GM21619 (cell line): Measurements from ENCODE around the gene HOXB1.
"Not testable (repeated sequence)": the region's sequence is repeated elsewhere in the genome, so short reads cannot be mapped to it uniquely, and the experiment has no call there.

Source experiments
- ATAC-seq: cut with Tn5 transposase; IDR thresholded peaks from one replicate; pipeline ENCODE4 v1.9.1; 2021; ENCODE audit not compliant: unreplicated experiment

Gene HOXB1

DNA sequence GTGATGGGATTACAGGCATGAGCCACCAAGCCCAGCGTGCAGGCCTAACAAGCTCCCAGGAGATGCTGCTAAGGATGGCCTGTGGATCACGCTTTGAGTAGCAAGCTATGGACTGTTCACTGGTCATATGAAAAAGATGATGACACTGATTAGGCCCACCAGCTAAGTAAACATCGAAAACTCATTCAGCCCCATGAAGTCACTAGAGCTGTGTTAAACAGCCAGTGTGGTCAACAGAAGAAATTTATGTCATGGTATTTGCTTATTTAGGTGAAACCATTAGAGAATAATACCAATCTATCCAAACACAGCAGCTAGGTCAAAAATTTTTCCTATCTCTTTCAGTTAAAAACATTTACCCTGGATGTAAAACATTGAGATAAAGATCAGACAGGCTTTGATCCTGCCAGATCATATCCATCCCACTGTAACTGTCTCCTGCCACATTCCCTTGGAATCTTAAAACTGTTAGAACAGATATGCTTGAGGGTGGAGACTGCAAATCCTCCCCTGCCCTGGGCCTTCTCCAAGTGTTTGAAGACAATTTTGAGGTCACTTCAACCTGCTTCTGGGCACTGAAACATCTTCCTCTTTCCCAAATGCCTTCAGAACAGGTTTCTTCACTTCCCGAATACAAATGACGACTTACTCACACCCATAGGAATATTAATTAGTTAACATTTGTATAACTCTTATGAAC is 30.9 kb downstream of the HOXB1 start:
- no peak for ATAC-seq

DNA sequence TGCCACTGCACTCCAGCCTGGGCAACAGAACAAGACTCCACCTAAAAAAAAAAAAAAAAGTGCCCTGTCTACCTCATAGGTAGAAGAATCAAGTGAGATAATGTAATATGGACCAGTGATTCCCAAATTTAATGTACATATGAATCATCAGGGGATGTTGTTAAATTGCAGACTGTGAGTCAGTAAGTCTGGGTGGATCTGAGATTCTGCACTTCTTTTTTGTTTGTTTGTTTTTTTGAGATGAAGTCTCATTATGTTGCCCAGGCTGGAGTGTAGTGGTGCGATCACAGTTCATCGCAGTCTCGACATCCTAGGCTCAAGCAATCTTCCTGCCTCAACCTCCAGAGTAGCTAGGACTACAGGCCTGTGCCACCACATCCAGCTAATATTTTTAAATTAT is 31.6 kb downstream of the HOXB1 start:
- no peak for ATAC-seq

DNA sequence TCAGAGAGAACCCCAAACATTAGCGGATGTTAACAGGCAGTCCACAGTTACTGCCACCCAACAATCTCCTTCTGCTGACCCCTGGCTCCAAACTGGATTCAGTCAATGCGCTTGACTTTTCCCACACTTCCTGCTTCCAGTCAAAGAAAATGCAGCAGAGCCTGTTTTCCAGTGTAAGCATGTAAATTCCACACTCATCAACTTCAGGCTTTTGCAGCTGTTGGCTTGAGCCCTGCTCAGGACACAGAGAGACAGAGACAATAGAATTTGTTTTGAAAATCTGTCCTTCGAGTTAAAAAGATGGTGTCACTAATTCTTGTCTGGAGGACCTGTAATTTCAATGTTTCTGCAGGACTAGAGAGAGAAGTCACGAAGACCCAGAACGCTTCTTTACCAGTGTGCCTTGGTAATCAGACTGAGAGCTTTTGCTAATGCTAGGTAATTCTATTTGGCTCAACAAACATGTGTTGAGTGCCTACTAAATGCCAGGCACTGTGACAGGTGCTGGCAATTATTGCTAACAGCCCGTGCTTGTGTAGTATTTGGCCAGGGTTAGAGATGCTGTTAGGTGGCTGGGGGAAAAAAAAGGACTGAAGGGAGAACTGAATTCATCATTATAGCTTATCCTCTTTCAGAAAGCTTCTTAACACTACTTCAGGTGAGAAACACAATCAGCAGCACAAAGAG is 32.5 kb downstream of the HOXB1 start:
- ATAC-seq = no peak

DNA sequence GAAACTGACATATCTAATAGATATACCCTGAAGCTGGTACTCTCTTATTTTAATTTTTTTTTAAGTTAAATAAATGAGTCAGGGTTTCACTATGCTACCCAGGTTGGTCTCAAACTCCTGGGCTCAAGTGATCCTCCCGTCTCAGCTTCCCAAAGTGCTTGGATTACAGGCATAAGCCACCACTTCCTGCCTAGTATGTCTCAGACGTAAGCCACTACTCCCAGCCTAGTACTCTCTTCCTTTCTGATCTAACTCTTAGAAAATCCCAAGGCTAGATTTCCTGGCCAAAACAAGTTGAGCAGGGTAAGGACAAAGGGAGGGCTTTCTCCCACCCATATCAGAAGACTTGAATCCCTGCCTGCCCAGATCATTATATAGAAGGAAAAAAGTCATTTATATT is 33.7 kb downstream of the HOXB1 start:
- no peak for ATAC-seq

DNA sequence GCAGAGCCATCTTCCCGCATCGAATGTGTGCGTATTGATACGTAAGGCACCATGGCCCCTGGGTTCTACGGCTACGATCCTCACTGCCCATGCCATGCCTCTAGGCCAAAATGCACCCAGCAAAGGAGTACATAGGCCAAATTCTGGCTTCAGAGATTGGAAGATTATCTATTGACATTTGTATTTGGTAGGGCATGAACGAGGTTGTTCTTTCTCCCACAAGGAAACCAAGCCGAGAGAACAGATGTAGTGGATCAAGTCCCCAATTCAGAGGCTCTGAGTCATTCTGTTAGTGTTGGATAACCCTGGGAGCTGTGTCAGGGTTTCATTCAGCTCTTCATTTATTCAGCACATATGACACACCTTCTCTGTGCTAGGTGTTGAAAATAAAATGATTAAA is 36.5 kb downstream of the HOXB1 start:
- no peak for ATAC-seq

DNA sequence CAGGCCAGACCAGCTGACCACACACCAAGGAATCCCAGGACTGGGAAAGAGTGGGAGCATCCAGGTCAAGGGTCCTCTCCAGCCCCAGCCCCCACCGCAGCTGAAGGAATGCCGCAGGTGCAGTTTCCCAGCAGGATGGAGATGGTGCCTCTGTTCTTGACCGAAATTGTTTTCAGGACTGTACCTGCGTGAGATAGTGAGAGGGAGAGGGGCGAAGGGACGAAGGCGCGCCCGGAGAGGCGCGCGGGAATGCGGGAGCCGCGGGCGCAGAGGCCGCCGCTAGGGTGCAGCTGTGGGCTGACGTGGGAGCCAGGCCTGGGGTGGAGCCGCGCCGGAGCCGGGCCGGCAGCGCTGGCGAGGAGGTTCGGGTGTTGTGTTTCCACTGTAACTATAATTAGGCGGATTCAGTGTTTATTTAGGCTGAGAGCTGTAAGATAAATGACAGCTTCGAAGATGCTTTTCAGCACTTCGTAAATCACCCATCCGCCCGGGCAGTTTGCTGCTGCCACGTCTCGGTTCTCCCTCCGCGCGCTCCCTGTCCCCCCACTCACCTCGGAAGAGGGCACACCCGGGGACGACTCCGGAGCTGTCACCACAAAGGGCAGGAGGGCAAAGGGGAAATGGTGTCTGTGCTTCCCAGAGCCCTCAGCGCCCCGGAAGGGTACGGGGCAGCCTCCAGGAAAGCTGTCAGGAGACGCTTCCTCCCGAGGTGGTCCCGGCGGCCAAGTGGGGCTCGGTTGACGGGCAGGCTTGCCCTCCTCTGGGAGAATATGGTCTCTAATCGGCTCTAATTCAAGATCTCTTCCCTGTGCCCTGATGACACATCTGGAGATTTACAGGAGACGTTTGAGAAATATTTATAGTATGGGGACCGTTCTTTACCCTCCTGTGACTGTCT is 38.2 kb downstream of the HOXB1 start:
- peak; percentile 61 for ATAC-seq

DNA sequence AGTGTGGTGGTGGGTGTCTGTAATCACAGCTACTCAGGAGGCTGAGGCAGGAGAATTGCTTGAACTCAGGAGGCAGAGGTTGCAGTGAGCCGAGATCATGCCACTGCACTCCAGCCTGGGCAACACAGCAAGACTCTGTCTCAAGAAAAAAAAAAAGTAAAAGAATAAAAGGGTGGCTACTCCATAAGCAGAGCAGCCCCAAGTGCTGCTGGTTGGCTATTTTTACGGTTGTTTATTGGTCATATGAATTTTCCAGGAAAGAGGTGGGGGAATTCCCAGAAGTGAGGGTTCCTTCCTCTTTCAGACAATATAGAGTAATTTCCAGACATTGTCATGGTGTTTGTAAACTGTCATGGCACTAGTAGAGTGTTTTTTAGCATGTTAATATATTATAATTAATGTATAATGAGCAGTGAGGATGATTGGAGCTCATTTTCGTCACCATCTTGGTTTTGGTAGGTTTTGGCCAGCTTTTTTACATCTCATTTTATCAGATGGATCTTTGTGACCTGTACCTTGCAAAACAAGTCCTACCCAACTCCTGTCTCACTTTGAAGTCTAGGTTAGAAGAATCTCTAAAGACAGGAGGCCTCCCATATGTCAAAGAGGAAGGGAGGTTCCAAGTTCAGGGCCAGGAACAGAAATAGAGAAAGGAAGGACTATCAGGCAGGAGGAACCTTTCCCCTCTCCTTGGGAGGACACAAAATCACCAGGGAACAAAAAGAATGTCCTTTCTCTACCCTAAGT is 39.1 kb downstream of the HOXB1 start:
- no peak for ATAC-seq

DNA sequence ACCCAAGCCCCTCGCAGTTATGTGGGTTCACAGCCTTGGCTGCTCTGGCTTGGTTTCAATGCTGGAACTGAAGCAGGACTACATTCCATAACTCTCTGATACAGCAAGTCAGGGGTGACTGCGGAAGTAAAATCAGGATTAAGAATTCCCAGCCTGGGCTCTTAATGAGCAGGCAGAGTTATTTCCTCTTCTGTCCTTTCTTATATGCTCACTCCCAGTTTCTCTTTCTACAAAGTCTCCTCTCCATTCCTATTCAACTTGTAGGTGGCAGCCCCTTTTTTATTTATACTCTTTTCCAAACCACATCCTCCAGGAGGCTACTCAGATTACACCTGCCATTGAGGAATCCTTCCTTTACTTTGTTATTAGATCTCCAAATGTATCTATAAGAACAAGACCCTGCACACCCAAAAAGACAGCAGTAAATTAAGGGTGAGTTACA is 40.3 kb downstream of the HOXB1 start:
- ATAC-seq = no peak

DNA sequence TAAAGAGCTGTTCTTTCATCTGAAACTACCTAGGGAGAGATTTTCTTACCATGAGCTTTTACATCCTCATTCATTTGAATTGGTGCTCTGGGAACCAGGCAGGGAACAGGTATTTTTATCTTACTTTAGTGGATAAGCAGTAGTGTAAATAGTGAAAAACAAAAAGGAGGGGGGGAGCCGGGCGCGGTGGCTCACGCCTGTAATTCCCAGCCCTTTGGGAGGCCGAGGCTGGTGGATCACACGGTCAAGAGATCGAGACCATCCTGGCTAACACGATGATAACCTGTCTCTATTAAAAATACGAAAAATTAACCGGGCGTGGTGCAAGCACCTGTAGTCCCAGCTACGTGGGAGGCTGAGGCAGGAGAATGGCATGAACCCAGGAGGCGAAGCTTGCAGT is 41.0 kb downstream of the HOXB1 start:
- ATAC-seq = no peak

DNA sequence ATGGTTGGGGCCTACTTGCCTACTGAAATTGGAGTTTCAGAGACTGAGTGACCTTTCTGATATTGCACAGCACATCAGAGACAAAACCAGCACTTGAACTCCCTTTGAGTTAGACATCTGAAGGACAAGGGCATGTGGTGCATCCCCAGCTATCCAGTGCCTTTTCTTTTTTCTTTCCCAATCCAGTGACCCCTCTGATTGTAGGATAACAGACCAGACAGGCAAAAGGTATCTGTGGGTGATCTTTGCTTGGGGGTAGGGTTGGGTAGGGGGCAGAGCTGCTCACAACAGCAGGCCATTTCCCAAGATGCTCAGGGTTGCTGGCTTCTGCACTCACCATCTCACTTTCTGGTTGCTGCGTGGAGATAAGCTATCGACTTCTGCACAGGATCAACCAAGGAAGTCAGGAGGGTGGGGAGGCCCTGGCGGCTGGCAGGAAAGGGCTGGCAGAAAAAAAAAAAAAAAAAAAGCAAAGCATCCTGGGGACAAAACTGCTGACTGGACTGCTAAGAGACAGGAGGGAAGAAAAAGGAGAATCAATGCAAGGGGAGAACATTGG is 42.2 kb downstream of the HOXB1 start:
- ATAC-seq = no peak

DNA sequence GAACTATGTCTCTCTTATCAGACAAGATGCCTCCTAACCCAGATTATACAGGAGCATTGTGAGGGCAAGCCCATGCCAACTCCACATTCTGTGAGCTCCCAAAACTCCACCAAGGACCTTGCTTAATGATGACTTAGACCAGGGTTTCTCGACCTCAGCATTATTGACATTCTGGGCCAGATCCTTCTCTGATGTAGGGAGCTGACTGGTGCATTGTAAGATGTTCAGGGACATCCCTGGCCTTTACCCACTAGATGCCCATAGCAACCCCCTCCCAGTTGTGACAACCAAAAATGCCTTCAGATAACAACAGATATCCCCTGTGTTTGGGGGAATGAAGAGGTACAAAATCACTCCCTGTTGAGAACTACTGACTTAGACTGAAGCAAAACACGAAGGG is 43.6 kb downstream of the HOXB1 start:
- no peak for ATAC-seq

DNA sequence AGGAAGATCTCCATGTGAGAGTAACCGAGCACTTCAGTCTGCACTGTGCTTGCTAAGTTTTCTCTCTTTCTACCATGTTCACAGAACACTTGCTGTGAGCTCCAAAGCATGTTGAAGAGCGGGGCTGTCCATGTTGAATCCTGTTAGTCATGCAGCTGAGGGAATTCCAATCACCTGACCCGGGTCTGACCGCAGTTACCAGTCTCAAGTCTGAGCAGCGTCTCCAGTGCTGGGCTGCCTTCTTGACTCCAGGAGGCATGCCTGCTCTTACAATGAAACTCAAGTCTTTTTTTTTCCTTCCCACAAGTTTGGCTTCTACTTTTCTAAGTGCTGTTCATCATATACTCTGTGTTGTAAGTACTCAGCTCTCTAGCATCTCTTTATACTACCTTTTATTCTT is 44.3 kb downstream of the HOXB1 start:
- ATAC-seq = no peak

DNA sequence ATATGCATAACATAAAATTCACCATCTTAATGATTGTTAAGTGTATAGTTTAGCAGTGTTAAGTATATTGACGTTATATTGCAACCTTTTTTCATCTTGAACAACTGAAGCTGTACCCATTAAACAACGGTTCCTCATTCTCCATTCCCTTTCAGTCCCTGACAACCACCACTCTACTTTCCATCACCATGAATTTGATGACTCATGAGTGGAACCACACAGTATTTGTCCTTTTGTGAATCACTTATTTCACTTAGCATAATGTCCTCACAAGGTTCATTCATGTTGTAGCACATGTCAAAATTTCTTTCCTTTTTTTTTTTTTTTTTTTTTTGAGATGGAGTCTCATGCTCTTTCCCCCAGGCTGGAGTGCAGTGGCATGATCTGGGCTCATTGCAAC is 46.0 kb downstream of the HOXB1 start:
- ATAC-seq = no peak

DNA sequence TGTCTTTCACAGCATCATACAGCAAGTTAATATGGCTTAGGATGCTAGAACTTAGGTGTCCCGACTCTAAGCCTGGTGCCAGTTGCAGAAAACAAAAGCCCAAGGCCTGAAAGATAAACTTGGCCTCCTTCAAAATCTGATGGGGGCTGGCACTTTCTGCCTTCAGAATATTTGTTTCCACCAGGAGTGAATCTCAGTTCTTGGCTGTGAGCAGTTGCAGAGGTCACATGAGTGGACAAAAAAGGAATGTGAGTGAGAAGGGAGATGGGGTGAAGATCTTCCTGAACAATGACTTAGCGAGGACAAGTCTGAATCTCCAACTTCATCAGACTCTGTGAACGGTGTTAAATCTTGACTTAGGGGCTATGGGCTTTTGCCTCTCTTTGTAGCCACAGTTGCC is 46.6 kb downstream of the HOXB1 start:
- no peak for ATAC-seq

DNA sequence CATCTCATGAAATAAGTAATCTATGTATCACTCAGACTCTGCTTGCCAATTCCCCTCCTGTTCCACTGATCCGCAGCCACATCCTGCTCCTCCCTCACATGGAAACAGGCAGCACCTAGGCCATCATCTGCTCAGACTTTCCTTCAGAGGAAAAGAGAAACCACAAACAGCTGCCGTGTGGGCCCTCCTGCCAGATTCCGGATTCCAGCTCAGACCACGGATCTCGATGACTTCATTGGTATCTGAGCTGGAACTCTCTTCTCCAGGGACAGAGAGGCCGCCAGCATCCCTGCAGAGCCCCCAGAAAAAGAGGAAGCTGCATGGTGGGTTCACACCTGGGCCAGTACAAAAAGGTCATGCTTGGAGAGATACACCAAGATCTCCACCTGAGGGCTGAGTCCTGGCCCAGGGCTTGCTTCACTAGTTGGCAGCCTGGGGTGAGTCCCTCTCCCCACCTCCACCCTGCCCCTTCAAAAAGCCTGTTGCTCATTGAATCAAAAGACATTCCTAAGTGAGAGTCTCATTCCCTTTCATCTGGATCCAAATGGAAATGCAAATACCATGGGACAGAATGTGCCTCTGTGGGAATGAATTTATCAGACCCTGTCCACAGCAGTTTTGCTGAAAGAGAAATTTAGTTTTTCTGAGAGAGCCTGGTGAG is 47.2 kb downstream of the HOXB1 start:
- no peak for ATAC-seq

DNA sequence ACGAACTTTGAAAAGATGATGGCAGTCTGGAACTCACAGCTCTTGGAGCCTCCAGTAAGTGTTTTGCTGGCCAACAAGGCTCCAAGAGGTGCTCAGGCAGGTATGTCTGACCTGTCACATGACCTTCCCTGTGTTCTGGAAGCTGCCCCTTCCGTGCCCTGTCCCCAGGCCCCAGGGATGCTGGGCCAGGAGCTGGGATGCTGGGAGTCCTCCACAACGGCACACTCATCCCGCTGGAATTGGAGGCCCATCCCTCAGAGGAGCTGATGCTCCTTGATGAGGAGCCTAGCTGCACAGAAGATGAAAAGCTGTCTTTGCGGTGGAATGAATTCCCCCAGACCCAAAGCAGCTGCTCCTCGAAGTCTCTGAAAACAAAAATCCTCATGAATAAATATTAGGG is 47.8 kb downstream of the HOXB1 start:
- ATAC-seq = no peak

DNA sequence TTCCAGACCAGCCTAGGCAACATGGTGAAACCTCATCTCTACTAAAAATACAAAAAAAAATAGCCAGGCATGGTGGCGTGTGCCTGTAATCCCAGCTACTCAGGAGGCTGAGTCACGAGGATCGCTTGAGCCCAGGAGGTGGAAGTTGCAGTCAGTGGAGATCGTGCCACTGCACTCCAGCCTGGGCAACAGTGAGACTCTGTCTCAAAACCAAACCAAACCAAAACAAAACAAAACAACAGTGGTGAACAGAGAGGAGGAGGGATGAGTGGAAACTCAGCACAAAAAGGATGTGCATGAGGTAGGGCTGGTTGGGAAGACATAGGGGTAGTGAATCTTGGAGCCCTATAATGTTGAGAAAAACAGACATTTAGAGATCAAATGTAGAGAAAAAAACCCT is 48.5 kb downstream of the HOXB1 start:
- ATAC-seq = not testable (repeated sequence)

DNA sequence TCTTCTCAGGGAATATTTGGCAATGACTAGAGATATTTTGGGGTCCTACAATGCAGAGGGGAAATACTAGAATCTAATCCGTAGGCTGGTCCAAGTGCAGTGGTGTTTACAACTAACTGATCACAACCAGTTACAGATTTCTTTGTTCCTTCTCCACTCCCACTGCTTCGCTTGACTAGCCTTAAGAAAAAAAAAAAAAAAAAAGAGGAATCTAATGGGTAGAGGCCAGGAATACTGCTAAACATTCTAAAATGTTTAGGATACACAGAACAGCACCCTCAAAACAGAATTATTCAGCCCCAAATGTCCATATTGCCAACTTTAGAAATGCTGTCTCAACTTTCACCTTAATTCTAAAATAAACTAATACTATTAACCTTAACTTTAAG is 51.8 kb downstream of the HOXB1 start:
- no peak for ATAC-seq
